ENCODE measurements around the gene SCN3B. TPM values are rescaled to one million over a fixed set of nuclear protein-coding genes. Genes with fewer than 3 reads are reported as not detected.

SCN3B gene
- polyA plus RNA-seq, 1 donor (not counting 4 experiments of a cell fraction or from before 2014, with no cell fraction given): 0.08 TPM

GRCh38 chr11:123594921-123595320 lies 59.5 kb downstream of the SCN3B start:
- no peak for DNase-seq (ENCODE audit: low read depth, low spot score)
- TF ChIP-seq EZH2 (IDR thresholded peaks at IDR 0.05; ENCODE audit: low read length) (no peak), CTCF (optimal IDR thresholded peaks at IDR 0.05 in 1 of 3, IDR thresholded peaks at IDR 0.05 in 1 of 3, conservative IDR thresholded peaks at IDR 0.05 in 1 of 3; ENCODE audit: extremely low read depth in 1 of 3, insufficient read depth in 2 of 3, low read length in 3 of 3) (no peak)
- no peak overlapping the region for H3K4me2 ChIP-seq (ENCODE audit: control insufficient read depth, extremely low read depth, insufficient read depth, low read depth, low read length)

GRCh38 chr11:123594188-123594901 lies 60.1 kb downstream of the SCN3B start:
- H4K20me1 ChIP-seq (ENCODE audit: control insufficient read depth, extremely low read depth, insufficient read depth, low read length): no peaks in the 10 kb centered on the region
- FAIRE-seq: no peak

More at GRCh38 chr11:123594921-123595320, 59.5 kb downstream of the SCN3B start:
- no peaks in the 10 kb centered on the region for H3K79me2 ChIP-seq (ENCODE audit: control insufficient read depth, insufficient read depth, low read length)
- dilution Hi-C loops (cut with MboI; ENCODE audit: extremely low pct_ligation_motif_present, low sequenced_read_pairs): no loop called here
- no peaks in the 10 kb centered on the region for H4K20me1 ChIP-seq (ENCODE audit: control insufficient read depth, extremely low read depth, insufficient read depth, low read length)
- no peaks in the 10 kb centered on the region for H3K36me3 ChIP-seq (ENCODE audit: control insufficient read depth in 2 of 2, extremely low read depth in 1 of 2, insufficient read depth in 2 of 2, low read length in 2 of 2)
- no peaks in the 10 kb centered on the region for H3K9me1 ChIP-seq (ENCODE audit: control insufficient read depth, extremely low read depth, insufficient read depth, low read length)
- no peak overlapping the region for H2AFZ ChIP-seq (ENCODE audit: control insufficient read depth, low read length)
- no peak overlapping the region for H3K9ac ChIP-seq (ENCODE audit: control insufficient read depth, extremely low read depth, insufficient read depth, low read length)
- no peaks in the 10 kb centered on the region for H3K9me3 ChIP-seq (ENCODE audit: control insufficient read depth, low read depth, low read length)
- no peaks in the 10 kb centered on the region for H3K4me1 ChIP-seq (ENCODE audit: control insufficient read depth, extremely low read depth, insufficient read depth, low read length)
- H3K4me3 ChIP-seq (ENCODE audit: control insufficient read depth in 2 of 3, extremely low read depth in 1 of 3, insufficient read depth in 2 of 3, low read depth in 1 of 3, low read length in 3 of 3): no peak overlapping the region
- H3K27me3 ChIP-seq (ENCODE audit: control insufficient read depth, extremely low read depth, insufficient read depth, low read length): no peaks in the 10 kb centered on the region
- no peak for FAIRE-seq
- H3K27ac ChIP-seq (ENCODE audit: control insufficient read depth, insufficient read depth, low read length): no peak overlapping the region

More at GRCh38 chr11:123594188-123594901, 60.1 kb downstream of the SCN3B start:
- Histone ChIP-seq H3K9me3 (ENCODE audit: control insufficient read depth, low read depth, low read length) (no peaks in the 10 kb centered on the region), H3K4me3 (ENCODE audit: control insufficient read depth in 2 of 3, extremely low read depth in 1 of 3, insufficient read depth in 2 of 3, low read depth in 1 of 3, low read length in 3 of 3) (no peak overlapping the region), H3K27ac (ENCODE audit: control insufficient read depth, insufficient read depth, low read length) (no peak overlapping the region), H3K4me1 (ENCODE audit: control insufficient read depth, extremely low read depth, insufficient read depth, low read length) (no peaks in the 10 kb centered on the region), H3K9me1 (ENCODE audit: control insufficient read depth, extremely low read depth, insufficient read depth, low read length) (no peaks in the 10 kb centered on the region), H3K4me2 (ENCODE audit: control insufficient read depth, extremely low read depth, insufficient read depth, low read depth, low read length) (no peak overlapping the region), H3K79me2 (ENCODE audit: control insufficient read depth, insufficient read depth, low read length) (no peaks in the 10 kb centered on the region), H3K27me3 (ENCODE audit: control insufficient read depth, extremely low read depth, insufficient read depth, low read length) (no peaks in the 10 kb centered on the region), H3K9ac (ENCODE audit: control insufficient read depth, extremely low read depth, insufficient read depth, low read length) (no peak overlapping the region), H3K36me3 (ENCODE audit: control insufficient read depth in 2 of 2, extremely low read depth in 1 of 2, insufficient read depth in 2 of 2, low read length in 2 of 2) (no peaks in the 10 kb centered on the region), H2AFZ (ENCODE audit: control insufficient read depth, low read length) (no peak overlapping the region)
- no peak for DNase-seq (ENCODE audit: low read depth, low spot score)
- TF ChIP-seq EZH2 (IDR thresholded peaks at IDR 0.05; ENCODE audit: low read length): no peak
- dilution Hi-C loops (cut with MboI; ENCODE audit: extremely low pct_ligation_motif_present, low sequenced_read_pairs): no loop called here
